GM18511 (cell line): ENCODE results near the gene CORO1A.
"Not testable (repeated sequence)": the region's sequence is repeated elsewhere in the genome, so short reads cannot be mapped to it uniquely, and the experiment has no call there.

Source experiments
- ATAC-seq: cut with Tn5 transposase; IDR thresholded peaks from one replicate; pipeline ENCODE4 v1.9.1; 2021; ENCODE audit warnings: mild to moderate bottlenecking, moderate library complexity; ENCODE audit not compliant: unreplicated experiment

The CORO1A gene

DNA sequence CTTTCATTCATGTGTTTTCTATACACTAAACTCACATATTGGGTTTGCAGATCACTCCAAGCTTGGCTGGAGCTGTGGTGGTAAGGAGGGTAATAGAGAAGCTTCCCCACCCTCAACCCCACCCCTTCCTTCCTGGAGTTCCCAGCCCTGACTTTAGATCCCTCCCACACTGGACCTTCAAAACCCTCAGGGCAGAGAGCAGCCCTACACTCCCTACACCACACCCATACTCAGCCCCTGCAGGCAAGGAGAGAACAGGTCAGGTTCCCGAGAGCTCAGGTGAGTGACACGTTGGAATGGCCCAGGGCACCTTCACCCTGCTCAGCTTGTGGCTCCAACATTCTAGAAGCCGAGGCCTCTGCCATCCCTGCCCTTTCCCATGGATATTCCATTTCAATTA lies 15.6 kb downstream of the CORO1A start, which contains the start of gene SULT1A3:
SULT1A3 (plus strand) TSS at position 207 of the 400 bp plus-strand sequence. CDS start 1,474 bp downstream, outside the sequence.
- ATAC-seq = not testable (repeated sequence)

DNA sequence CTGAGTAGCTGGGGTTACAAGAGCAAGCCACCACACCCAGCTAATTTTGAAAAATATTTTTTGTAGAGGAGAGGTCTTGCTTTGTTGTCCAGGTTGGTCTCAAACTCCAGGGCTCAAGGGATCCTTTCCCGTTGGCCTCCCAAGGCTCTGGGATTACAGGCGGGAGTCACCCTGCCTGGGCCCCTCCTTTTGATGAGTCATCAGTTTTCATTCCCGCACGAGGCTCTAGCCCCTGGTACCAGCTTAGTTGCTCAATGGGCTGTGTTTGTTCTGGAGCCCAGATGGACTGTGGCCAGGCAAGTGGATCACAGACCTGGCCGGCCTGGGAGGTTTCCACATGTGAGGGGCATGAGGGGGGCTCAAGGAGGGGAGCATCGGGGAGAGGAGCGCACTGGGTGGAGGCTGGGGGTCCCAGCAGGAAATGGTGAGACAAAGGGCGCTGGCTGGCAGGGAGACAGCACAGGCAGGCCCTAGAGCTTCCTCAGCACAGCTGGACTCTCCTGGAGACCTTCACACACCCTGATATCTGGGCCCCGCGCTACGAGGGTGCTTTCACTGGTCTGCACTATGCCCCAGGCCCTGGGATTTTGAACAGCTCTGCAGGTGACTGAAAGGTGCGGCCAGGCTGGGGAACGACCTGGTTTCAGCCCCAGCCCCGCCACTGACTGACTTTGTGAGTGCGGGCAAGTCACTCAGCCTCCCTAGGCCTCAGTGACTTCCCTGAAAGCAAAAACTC lies 16.4 kb downstream of the CORO1A start:
- ATAC-seq = not testable (repeated sequence)

DNA sequence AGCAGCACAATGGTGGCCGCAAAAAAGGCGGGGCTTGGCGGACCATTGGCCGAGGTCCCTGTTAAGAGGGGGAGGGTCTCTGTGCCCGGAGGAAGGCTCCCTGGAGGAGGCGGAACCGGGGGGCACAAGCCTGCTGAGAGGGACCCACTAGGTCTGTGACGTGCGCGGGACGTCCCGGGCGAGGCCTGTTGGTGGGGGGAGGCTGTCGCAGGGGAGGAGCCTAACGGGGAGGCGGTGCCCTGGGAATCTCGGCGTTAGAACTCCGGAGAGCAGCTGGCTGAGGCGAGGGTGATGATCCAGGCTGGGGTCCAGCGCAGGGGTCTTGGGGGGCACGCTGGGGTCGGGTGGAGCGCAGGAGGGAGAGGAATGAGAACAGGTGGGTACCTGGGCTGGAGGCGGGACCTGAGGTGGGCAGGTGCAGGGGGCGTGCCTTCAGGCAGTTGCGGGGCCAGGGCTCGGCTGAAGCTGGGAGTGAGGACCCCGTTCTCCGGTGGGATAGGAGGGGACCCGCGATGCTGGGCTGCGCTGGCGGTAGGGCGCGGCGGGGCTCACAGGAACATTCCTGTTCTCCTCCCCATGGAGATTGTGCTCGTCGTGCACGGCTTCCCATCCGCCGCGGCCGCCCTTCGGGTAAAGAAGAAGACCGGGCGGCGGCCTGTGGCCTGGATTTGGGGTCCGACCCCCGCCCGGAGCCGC lies 22.3 kb downstream of the CORO1A start:
- not testable (repeated sequence) for ATAC-seq

DNA sequence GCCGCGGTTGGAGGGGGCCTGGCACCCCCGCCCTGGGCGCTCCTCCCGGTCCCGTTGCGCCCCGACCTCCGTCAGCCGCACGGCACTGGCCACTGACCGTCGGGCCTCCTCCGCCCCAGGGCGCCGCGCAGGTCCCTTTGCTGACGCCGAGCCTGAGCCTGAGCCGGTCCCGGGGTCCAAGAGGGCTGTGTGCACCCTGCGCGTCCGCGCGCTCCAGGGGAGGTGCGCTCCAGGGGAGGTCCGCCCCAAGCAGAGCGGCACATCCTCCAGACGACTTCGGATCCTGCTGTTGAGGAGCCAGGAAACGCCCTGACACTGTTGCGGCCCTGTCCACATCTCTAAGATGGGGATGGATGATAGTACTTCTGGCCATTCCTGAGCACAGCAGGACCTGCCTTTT lies 22.9 kb downstream of the CORO1A start:
- ATAC-seq = not testable (repeated sequence)

DNA sequence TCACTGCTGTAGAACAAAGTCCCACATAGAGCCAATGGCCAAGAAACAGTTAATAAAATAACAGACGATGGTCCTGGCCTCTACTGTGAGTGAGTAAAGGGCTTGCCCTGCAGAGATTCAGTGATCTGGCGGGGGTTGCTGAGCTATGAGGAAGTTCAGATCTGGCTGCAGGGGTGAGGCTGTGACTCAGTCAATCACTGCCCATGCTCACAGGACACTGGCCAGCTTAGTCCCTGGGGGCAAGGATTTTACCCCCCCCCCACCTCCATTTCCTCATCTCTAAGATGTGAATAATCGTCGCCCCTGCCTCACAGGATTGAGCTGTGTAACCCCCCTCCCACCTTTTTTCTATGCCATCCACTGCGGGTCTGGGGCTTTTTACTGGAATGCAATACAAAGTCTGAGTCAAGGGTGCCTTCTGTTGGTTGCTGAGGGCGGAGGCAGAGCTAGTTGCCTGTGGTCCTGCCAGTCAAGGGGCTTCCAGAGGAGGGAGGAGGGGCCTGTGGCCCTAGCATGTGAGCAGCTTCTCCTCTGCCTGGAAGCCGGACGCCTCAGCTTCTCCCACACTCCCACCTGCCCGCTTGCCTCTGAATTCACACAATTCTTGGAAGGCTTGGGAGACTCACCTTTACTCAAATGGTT lies 23.8 kb downstream of the CORO1A start:
- not testable (repeated sequence) for ATAC-seq

DNA sequence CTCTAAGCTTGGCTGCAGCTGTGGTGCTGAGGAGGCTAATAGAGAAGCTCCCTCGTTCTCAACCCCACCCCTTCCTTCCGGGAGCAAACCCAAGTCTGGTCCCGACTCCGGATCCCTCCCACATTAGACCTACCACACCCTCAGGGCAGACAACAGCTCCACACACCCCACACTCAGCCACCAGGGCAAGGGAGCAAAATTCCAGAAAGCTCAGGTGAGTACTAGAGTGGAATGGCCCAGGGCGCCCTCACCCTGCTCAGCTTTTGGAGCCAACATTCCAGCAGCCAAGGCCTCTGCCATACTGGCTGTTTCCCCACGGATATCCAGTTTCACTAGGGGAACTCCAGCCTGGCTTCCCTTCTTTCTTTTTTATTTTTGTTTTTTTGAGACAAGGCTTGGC lies 25.6 kb downstream of the CORO1A start:
- ATAC-seq = not testable (repeated sequence)

DNA sequence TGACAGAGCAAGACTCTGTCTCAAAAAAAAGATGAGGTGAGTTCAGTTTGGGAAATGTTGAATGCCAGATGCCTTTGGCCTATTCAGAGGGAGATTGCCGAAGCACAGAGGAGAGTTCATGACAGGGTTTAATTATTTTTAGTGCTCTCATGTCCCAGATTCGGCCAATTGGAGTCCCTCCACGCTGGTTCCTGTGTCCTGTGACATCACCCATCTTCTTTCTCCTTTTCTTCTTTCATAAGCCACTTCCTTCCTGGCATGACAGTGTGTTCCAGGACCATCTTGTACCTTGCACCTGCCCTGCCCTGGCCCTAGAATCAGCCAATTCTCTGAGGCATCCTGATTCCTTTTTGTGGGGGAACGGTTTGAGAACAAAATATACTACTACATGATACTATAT lies 28.0 kb downstream of the CORO1A start:
- ATAC-seq = not testable (repeated sequence)

DNA sequence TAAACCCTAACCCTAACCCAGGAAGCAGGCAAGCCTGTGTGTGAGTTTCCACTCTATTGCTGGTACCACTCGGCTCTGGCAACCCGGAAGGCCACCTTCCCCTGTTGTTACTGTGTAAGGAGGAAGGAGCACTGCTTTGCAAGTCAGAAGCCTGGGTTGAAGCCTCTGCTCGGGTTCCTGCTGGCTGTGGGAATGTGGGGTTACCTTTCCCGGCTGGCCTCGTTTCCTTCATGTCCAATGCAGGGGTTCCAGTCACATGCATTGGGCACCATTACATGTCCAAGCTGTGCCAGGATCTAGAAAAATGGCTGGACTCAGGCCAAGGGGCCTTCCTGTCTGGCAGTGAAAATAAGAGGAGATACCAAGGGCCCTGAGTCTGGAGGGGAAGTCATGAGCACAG lies 33.7 kb downstream of the CORO1A start:
- ATAC-seq = not testable (repeated sequence)
